Measurements from ENCODE around the gene GTF2H4. TPM values are rescaled to one million over a fixed set of nuclear protein-coding genes. Genes with fewer than 3 reads are reported as not detected.
A peak's percentile ranks its signal among the peaks of the same experiment; 100 is the strongest.

GTF2H4 gene
- polyA plus RNA-seq, 4 donors, result 21.5 to 22.3 (median 22.1) TPM

- Histone ChIP-seq H3K27ac (ENCODE audit: low read depth in 1 of 3, low read length in 2 of 3) (peak overlapping the region in 1 of 3 donors; percentile 12), H3K36me3 (ENCODE audit: control insufficient read depth in 3 of 3, insufficient read depth in 2 of 3, low read depth in 1 of 3, low read length in 3 of 3) (no peaks in the 10 kb centered on the region), H3K4me1 (ENCODE audit: control insufficient read depth in 3 of 3, insufficient read depth in 2 of 3, low read depth in 1 of 3, low read length in 2 of 3) (peaks cover 0 to 12% (median 3%) of the 10 kb centered on the region in 3 donors), H3K27me3 (ENCODE audit: control insufficient read depth in 3 of 3, insufficient read depth in 3 of 3, low read length in 3 of 3) (peaks cover 0 to 42% (median 6%) of the 10 kb centered on the region in 3 donors), H3K4me3 (ENCODE audit: low read depth in 1 of 3, low read length in 3 of 3) (peak overlapping the region in 2 of 3 donors; percentile 29 to 50), H3K9me3 (ENCODE audit: control insufficient read depth in 2 of 2, insufficient read depth in 1 of 2, low read depth in 1 of 2, low read length in 1 of 2) (peaks cover 0 to 5% of the 10 kb centered on the region in 2 donors)
- FAIRE-seq (no peak), DNase-seq (peak; percentile 51 to 89)
- 1 to 5% (median 2%) methylated on average over 38 to 46 of the region's 46 CpGs for WGBS, 3 donors
These were observed 47.5 kb downstream of the GTF2H4 start for GRCh38 chr6:30955367-30956042.

GRCh38 chr6:30957716-30958115 is 49.7 kb downstream of the GTF2H4 start:
- no peak for FAIRE-seq
- Histone ChIP-seq H3K9me3 (ENCODE audit: control insufficient read depth in 2 of 2, insufficient read depth in 1 of 2, low read depth in 1 of 2, low read length in 1 of 2) (no peaks in the 10 kb centered on the region), H3K4me3 (ENCODE audit: low read depth in 1 of 3, low read length in 3 of 3) (no peak overlapping the region), H3K4me1 (ENCODE audit: control insufficient read depth in 3 of 3, insufficient read depth in 2 of 3, low read depth in 1 of 3, low read length in 2 of 3) (peaks cover 0 to 12% (median 3%) of the 10 kb centered on the region in 3 donors), H3K27ac (ENCODE audit: low read depth in 1 of 3, low read length in 2 of 3) (no peak overlapping the region), H3K27me3 (ENCODE audit: control insufficient read depth in 3 of 3, insufficient read depth in 3 of 3, low read length in 3 of 3) (peaks cover 0 to 29% (median 3%) of the 10 kb centered on the region in 3 donors), H3K36me3 (ENCODE audit: control insufficient read depth in 3 of 3, insufficient read depth in 2 of 3, low read depth in 1 of 3, low read length in 3 of 3) (no peaks in the 10 kb centered on the region)
- no peak for DNase-seq
- 82 to 91% (median 83%) methylated on average over 2 of the region's 2 CpGs for WGBS, 3 donors

GRCh38 chr6:30960907-30961673 is 53.1 kb downstream of the GTF2H4 start:
- 69 to 74% (median 74%) methylated on average over 9 of the region's 9 CpGs for WGBS, 3 donors
- peaks cover 0 to 3% (median 0%) of the 10 kb centered on the region in 3 donors for H3K4me1 ChIP-seq (ENCODE audit: control insufficient read depth in 3 of 3, insufficient read depth in 2 of 3, low read depth in 1 of 3, low read length in 2 of 3)
- no peak overlapping the region for H3K4me3 ChIP-seq (ENCODE audit: low read depth in 1 of 3, low read length in 3 of 3)
- no peaks in the 10 kb centered on the region for H3K9me3 ChIP-seq (ENCODE audit: control insufficient read depth in 2 of 2, insufficient read depth in 1 of 2, low read depth in 1 of 2, low read length in 1 of 2)
- no peak for FAIRE-seq
- no peak overlapping the region for H3K27ac ChIP-seq (ENCODE audit: low read depth in 1 of 3, low read length in 2 of 3)
- H3K36me3 ChIP-seq (ENCODE audit: control insufficient read depth in 3 of 3, insufficient read depth in 2 of 3, low read depth in 1 of 3, low read length in 3 of 3), result no peaks in the 10 kb centered on the region
- peaks cover 0 to 14% (median 0%) of the 10 kb centered on the region in 3 donors for H3K27me3 ChIP-seq (ENCODE audit: control insufficient read depth in 3 of 3, insufficient read depth in 3 of 3, low read length in 3 of 3)
- no peak for DNase-seq

GRCh38 chr6:30962716-30963115 is 54.7 kb downstream of the GTF2H4 start:
- H3K36me3 ChIP-seq (ENCODE audit: control insufficient read depth in 3 of 3, insufficient read depth in 2 of 3, low read depth in 1 of 3, low read length in 3 of 3), result no peaks in the 10 kb centered on the region
- FAIRE-seq (no peak), DNase-seq (no peak)
- no peak overlapping the region for H3K4me3 ChIP-seq (ENCODE audit: low read depth in 1 of 3, low read length in 3 of 3)
- peaks cover 0 to 6% (median 0%) of the 10 kb centered on the region in 3 donors for H3K27me3 ChIP-seq (ENCODE audit: control insufficient read depth in 3 of 3, insufficient read depth in 3 of 3, low read length in 3 of 3)
- H3K27ac ChIP-seq (ENCODE audit: low read depth in 1 of 3, low read length in 2 of 3), result no peak overlapping the region
- no peaks in the 10 kb centered on the region for H3K4me1 ChIP-seq (ENCODE audit: control insufficient read depth in 3 of 3, insufficient read depth in 2 of 3, low read depth in 1 of 3, low read length in 2 of 3)
- H3K9me3 ChIP-seq (ENCODE audit: control insufficient read depth in 2 of 2, insufficient read depth in 1 of 2, low read depth in 1 of 2, low read length in 1 of 2), result no peaks in the 10 kb centered on the region

GRCh38 chr6:30963641-30964040 is 55.6 kb downstream of the GTF2H4 start:
- 55 to 79% (median 62%) methylated on average over 6 of the region's 6 CpGs for WGBS, 3 donors
- Histone ChIP-seq H3K4me1 (ENCODE audit: control insufficient read depth in 3 of 3, insufficient read depth in 2 of 3, low read depth in 1 of 3, low read length in 2 of 3) (no peaks in the 10 kb centered on the region), H3K27me3 (ENCODE audit: control insufficient read depth in 3 of 3, insufficient read depth in 3 of 3, low read length in 3 of 3) (peaks cover 0 to 6% (median 0%) of the 10 kb centered on the region in 3 donors), H3K9me3 (ENCODE audit: control insufficient read depth in 2 of 2, insufficient read depth in 1 of 2, low read depth in 1 of 2, low read length in 1 of 2) (no peaks in the 10 kb centered on the region), H3K36me3 (ENCODE audit: control insufficient read depth in 3 of 3, insufficient read depth in 2 of 3, low read depth in 1 of 3, low read length in 3 of 3) (no peaks in the 10 kb centered on the region), H3K4me3 (ENCODE audit: low read depth in 1 of 3, low read length in 3 of 3) (no peak overlapping the region), H3K27ac (ENCODE audit: low read depth in 1 of 3, low read length in 2 of 3) (no peak overlapping the region)
- DNase-seq (peak in 1 of 2 donors; percentile 25), FAIRE-seq (no peak)

Other genes with a start within 250 kb of the GTF2H4 start
- gene DHX16, start 235.2 kb upstream of the GTF2H4 start, polyA plus RNA-seq, result 10 to 100 TPM; 27.5 to 82.5 (median 51.4) TPM
- 10 to 100 TPM; 10.1 to 22.7 (median 17.9) TPM for gene PPP1R18, start 221.6 kb upstream of the GTF2H4 start, polyA plus RNA-seq
- 10 to 100 TPM in 2 of 4 donors, 1 to 10 TPM in 2; 1.1 to 14.2 (median 8.0) TPM for gene NRM, start 217.2 kb upstream of the GTF2H4 start, polyA plus RNA-seq
- 10 to 100 TPM in 2 of 4 donors, 1 to 10 TPM in 2; 1.8 to 20.7 (median 7.6) TPM for gene MDC1, start 190.9 kb upstream of the GTF2H4 start, polyA plus RNA-seq
- 100 to 1,000 TPM in 2 of 4 donors, 10 to 100 TPM in 2; 47.0 to 371 (median 188) TPM for gene TUBB, start 187.9 kb upstream of the GTF2H4 start, polyA plus RNA-seq
- 100 to 1,000 TPM in 3 of 4 donors, 10 to 100 TPM in 1; 77.4 to 166 (median 144) TPM for gene FLOT1, start 165.5 kb upstream of the GTF2H4 start, polyA plus RNA-seq
- 10 to 100 TPM; 13.4 to 69.5 (median 14.7) TPM for gene IER3, start 163.7 kb upstream of the GTF2H4 start, polyA plus RNA-seq
- 100 to 1,000 TPM in 1 of 4 donors, 10 to 100 TPM in 3; 45.7 to 185 (median 66.5) TPM for gene DDR1, start 23.7 kb upstream of the GTF2H4 start, polyA plus RNA-seq
- 10 to 100 TPM; 25.4 to 54.9 (median 41.9) TPM for gene VARS2, start 6.0 kb downstream of the GTF2H4 start, polyA plus RNA-seq
- gene SFTA2, start 24.0 kb downstream of the GTF2H4 start, polyA plus RNA-seq, result 1 to 10 TPM in 2 of 4 donors, under 1 TPM in 1, not detected in 1; 0.83 to 3.2 (median 1.6) TPM
- 1 to 10 TPM in 2 of 4 donors, under 1 TPM in 2; 0.01 to 1.1 (median 0.57) TPM for gene MUCL3, start 32.8 kb downstream of the GTF2H4 start, polyA plus RNA-seq
- gene MUC21, start 75.5 kb downstream of the GTF2H4 start, polyA plus RNA-seq, result under 1 TPM in 3 of 4 donors, not detected in 1; 0.22 to 0.89 (median 0.81) TPM
- gene MUC22, start 102.3 kb downstream of the GTF2H4 start, polyA plus RNA-seq, result not detected
- gene C6orf15, start 204.4 kb downstream of the GTF2H4 start, polyA plus RNA-seq, result not detected
- gene PSORS1C1, start 206.6 kb downstream of the GTF2H4 start, polyA plus RNA-seq, result 10 to 100 TPM in 2 of 4 donors, 1 to 10 TPM in 1, under 1 TPM in 1; 0.19 to 40.5 (median 19.6) TPM
- gene CDSN, start 212.2 kb downstream of the GTF2H4 start, polyA plus RNA-seq, result under 1 TPM in 1 of 4 donors, not detected in 3; 0.07 TPM
- not detected for gene PSORS1C2, start 230.9 kb downstream of the GTF2H4 start, polyA plus RNA-seq
- gene CCHCR1, start 249.6 kb downstream of the GTF2H4 start, polyA plus RNA-seq, result 10 to 100 TPM; 13.2 to 29.0 (median 15.1) TPM

Data from small intestine (tissue), 7 donors.